Suppressor macrophage treated with lipopolysaccharide for 4 hours (primary cell): ENCODE measurements around the gene IFFO2.
A peak's percentile ranks its signal among the peaks of the same experiment; 100 is the strongest.

Source experiments
- DNase-seq: peaks from one replicate; pipeline ENCODE4 v3.0.0-alpha.2; 2020

The IFFO2 gene

DNA sequence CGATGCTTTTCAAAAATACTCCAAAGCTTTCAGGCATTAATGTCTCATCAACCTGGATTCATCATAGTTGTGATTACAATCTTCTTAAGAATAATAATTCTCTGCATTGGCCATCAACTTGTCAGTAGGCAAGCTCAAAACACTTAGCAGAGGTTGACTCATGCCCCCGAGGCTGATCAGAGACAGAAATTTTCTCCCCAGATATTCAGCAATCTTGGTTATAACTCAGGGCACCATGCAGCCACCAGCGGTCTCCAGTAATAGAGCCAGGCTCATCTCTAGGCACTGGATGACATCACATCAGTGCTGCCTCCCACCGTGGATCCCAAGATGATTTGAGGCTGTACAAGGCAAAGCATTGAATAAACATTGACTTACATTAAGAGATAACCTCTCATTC lies 14.3 kb upstream of the IFFO2 start:
- DNase-seq: no peak

GRCh38 chr1:18970358-18970757 lies 13.9 kb upstream of the IFFO2 start:
- no peak for DNase-seq

DNA sequence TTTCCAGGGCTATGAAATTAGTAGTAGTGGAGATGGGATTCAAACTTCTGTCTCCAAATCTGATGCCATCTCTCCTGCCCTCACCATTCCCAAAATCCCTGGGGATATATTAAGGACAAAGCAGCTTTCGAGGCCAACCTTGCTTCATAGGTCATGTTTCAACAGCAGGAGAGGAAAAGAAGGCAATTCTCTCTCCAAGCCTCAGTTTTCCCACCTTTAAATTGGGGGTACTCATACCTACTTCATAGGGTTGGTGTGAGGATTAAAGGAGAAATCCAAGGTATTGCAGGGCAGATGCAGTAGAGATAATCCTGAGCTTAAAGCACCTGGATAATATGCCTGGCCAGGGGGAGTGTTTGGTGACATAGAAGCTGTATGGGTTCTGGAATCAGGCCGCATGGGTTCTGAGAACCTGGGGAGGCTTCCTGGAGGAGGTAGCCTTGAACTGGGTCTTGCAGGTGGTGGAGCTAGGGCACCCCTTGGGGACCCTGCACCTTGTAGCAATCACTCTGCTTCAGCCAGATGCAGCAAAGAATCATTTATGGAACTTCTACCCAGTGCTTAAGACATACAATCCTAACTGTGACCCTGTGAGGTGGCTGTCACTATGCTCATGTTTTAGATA lies 10.7 kb upstream of the IFFO2 start:
- DNase-seq: no peak

DNA sequence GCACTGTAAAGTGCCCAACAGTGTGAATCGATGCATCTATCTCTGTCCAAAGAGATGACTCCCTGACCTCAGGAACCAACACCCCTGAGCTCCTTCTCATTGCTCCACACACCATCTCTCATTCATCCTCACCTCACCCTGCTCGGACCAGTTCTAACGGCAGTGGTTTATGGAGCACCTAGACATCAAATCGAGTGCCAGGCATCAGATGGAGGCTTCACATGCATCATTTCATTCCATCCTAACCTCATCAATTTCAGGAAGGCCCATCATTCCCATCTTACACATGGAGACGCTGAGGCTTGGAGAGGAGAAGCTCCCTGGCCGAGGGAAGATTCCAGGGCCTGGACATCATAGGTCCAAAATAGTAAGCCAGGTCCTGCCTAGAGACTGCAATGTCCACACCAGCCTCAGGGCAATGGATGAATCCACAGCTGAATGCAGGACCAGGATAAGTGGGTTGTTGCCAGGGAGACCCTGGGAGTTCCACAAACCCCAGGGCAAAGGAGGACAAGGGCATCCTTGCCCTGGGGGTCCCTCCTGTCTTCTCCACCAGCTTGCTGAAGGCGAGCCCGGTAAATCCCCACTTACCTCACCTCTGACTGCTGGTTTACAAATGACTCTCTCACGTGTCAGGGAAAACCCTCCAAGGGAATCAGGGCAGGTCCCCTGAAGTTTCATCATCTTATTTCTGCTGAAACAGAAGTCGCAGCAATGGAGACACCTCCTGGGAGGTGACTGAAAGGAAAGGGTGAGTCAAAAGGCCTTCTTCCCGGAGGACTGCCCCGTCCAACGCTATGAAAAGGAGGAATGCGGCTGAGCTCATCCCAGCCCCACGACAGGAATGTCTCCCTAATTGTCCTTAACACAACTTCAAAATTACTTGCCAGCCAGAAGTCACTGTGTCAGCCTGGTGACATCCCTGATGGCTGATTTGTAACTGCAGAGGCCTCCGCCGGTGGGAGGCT lies 9.0 kb upstream of the IFFO2 start:
- DNase-seq: no peak

DNA sequence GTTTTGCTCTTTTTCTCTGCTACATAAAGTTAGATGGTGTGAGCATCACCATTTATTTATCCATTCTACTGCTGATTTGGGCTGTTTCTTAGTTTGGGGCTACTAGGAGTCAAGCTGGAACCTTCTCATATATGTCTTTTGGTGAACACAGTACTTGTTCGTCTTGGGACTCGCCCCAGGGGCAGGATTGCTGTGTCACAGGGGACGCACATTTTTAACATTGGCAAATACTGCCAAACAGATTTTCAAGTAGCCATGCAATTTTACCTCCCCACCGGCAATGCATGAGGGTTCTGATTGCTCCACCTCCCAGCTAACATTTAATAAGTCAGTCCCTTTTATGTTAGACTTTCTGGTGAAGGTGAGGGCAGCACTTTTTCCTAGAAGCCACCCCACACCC lies 7.5 kb upstream of the IFFO2 start:
- no peak for DNase-seq

- no peak for DNase-seq
These were observed 6.6 kb upstream of the IFFO2 start for GRCh38 chr1:18962855-18963737.

DNA sequence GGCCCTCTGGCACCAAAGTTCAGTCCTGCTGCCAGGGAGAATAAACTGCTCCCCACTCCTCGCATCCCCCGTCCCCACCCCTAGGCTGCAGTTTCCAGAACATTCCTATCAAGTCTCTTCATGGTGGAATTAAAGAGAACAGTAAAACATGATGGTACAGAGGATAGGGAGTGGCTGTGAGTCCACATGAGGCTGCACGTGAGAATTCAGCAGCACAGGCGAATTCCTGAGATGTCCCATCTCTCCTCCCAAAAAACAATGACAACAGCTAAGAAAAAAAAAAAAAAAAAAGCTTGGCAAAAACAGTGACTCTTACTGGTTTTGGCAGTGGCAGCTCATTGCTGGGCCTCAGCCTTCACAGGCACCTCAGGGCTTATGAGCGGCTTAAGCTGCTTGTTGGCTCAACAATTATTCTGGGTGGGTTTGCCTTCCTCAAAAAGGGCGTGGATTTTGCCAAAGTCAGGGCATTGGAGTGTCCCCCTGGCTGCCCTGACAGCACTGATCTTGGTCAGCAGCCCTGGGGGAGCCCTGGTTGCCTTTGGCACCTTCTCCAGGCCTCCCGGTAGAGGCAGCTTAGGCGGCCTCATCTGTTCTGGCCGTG lies 5.7 kb upstream of the IFFO2 start:
- DNase-seq: no peak

DNA sequence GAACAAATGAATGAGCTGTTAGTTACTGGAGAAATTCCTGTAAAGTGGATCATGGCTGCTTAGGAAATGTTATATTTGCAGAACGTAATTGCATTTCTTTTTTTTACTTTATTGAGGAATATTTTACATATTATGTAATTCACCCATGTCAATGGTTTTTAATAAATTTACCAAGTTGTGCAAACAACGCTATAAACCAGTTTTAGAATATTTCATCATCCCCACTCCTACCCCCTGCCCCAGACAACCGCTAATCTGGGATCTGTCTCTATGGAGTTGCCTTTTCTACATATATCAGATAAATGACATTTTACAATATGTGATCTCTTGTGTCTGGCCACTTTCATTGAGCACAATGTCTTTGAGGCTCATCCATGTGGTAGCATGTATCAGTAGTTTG lies 4.3 kb upstream of the IFFO2 start:
- DNase-seq: no peak

DNA sequence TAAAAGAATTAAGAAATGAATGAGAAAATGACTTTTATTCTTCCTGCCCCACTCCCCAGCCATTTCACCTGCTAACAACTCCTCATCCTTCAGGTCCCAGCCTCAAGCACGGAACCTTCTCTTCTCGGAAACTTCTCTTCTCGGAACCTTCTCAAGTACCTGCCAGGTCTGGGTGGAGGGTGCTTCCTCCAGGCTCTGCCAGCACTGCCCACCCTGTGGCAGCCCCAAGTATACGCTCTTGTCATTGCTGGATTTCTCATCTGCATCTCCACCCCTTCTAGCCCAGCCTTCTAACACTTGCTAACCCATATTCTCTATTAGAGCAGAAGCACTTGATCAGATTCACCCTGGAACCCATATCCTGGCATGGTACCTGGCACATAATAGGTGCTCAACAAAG lies 3.9 kb upstream of the IFFO2 start:
- no peak for DNase-seq

GRCh38 chr1:18959591-18959990 lies 3.1 kb upstream of the IFFO2 start:
- no peak for DNase-seq

GRCh38 chr1:18957532-18958300 lies 1.2 kb upstream of the IFFO2 start:
- no peak for DNase-seq

GRCh38 chr1:18957136-18957521 lies 653 bp upstream of the IFFO2 start:
- no peak for DNase-seq

DNA sequence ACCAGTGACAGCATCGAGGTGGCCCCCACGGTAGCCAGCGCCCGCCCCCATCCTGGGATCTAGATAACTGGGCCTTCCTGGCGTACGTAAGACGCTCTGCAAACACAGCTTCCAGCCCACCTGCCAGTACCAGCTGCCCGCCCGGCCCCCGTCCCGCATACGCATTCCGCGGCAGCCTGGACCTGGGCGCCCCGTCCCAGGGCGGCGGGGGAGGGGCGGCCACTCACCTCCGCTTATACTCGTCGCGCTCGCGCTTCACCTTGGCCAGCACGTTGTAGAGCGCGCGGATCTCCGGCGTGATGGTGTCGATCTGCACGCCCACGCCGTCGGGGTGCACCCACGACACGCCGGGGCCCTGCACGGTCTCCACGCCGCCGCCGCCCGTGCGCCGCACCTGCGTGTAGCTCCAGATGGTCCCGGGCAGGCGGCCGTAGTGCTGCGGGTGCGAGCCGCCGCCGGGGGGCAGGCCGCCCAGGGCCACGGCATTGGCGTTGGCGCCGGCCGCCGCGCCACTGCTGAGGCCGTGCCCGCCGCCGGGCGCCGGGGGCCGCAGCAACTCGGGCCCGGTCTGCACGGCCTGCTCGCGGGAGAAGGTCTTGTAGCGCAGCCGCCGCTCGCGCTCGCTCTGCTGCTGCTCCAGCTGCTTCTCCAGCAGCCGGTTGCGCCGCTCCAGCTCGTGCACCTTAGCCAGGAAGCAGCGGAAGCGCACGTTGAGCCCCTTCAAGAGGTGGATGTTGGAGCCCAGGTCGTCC lies 859 bp downstream of the IFFO2 start:
- peak; percentile 41 for DNase-seq

- peak; percentile 41 for DNase-seq
These were observed 1.4 kb downstream of the IFFO2 start for GRCh38 chr1:18955131-18955440.

- no peak for DNase-seq
These were observed 2.0 kb downstream of the IFFO2 start for GRCh38 chr1:18954270-18955071.

- DNase-seq: no peak
These were observed 2.7 kb downstream of the IFFO2 start for GRCh38 chr1:18953731-18954231.

GRCh38 chr1:18951818-18952391 lies 4.6 kb downstream of the IFFO2 start:
- DNase-seq: peak; percentile 92

DNA sequence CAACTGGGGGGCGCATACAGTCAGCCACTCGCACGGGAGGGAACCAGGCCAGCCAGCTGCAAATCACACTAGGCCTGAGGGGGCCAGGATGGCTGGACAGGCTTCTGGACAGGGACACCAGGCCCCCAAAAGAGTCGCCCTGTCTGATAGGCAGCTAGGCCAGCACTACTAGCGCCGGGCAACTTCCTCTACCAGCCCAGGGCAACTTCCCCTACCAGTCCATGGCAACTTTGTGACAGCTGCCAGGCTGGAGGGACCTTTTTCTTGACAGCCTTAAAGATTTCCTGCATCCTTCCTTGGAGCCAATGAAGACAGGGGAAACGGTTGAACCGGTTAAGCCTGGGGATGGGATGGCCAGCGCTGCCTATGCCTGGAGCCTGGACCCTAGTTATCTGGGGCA lies 5.1 kb downstream of the IFFO2 start:
- DNase-seq: peak; percentile 70

GRCh38 chr1:18950401-18951026 lies 6.0 kb downstream of the IFFO2 start:
- DNase-seq: peak; percentile 58
